NCI-H510A (cell line): ENCODE results near the gene AMBRA1.

Source experiments
- DNase-seq: peaks from one replicate; lab custom pipeline; 2025; lab: John Stamatoyannopoulos, UW

Gene AMBRA1

GRCh38 chr11:46347637-46348311 is 246.0 kb downstream of the AMBRA1 start:
- no peak for DNase-seq

DNA sequence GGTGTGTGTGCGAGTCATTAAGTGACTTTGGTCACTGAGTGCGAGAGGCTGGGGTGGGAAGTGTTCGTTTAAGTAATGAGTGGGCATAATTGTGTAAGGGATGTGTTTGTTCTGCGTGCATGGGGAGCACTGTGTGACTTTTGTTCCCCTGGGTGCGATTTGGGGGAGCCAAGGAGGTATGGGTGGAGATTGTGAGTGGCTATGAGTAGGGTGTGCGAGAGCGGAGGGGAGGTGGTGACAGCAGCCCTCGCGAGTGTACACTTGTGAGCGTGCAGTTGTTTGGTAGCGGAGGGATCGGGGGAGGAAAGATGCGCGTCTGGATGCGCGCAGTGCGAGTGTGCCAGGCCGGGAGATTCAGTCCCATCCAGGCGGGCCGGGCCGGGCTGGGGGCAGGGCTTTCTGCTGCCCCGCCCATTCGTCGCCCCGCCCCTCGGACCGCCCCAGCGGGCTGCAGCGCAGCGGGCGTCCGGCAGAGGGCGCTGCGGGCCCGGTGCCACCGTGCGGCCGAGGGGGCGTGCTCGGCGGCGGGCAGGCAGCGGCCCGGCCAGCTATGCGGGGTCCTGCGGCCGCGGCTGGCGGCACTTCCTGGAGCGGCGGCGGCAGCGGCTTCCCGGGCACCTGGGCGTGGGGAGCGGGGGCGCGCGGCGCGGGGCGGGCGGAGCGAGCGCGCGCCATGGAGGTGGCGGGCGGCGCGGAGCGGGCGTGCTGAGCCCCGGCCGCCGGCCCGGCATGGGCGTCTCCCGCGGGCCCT is 246.8 kb downstream of the AMBRA1 start, which contains the start of gene DGKZ:
Gene DGKZ, plus strand, starts transcription at position 578 of the 751 bp plus-strand sequence. CDS start 197 bp downstream, outside the sequence.
- DNase-seq = no peak
